Mononuclear cell (primary cell): ENCODE results near the gene TRMT10A. TPM values are rescaled to one million over a fixed set of nuclear protein-coding genes. Genes with fewer than 3 reads are reported as not detected.
"Not testable (repeated sequence)": the region's sequence is repeated elsewhere in the genome, so short reads cannot be mapped to it uniquely, and the experiment has no call there.

ENCODE experiments used
- H3K27me3 ChIP-seq: 2 replicates; pipeline ENCODE4 v1.6.0; 2011; ENCODE audit warnings: low read length, control low read depth; ENCODE audit not compliant: insufficient read depth
- H3K4me1 ChIP-seq: 2 replicates; pipeline ENCODE4 v1.5.1; 2011; ENCODE audit warnings: mild to moderate bottlenecking, low read length, control low read depth; ENCODE audit not compliant: insufficient read depth
- H3K4me3 ChIP-seq: 2 replicates; pipeline ENCODE4 v1.5.1; 2011; ENCODE audit warnings: mild to moderate bottlenecking, low read length, moderate library complexity
- H3K9me3 ChIP-seq: 2 replicates; pipeline ENCODE4 v1.5.1; 2011; ENCODE audit warnings: low read depth, mild to moderate bottlenecking, control low read depth, low read length
- total RNA-seq: library from RNA; depleted of rRNA; stranded (reverse); fragments of >200 nt; gene quantifications from one replicate; pipeline ENCODE4 v1.2.3, GENCODE V29; 2012

TRMT10A gene
- total RNA-seq, 1 donor = 1.8 TPM

DNA sequence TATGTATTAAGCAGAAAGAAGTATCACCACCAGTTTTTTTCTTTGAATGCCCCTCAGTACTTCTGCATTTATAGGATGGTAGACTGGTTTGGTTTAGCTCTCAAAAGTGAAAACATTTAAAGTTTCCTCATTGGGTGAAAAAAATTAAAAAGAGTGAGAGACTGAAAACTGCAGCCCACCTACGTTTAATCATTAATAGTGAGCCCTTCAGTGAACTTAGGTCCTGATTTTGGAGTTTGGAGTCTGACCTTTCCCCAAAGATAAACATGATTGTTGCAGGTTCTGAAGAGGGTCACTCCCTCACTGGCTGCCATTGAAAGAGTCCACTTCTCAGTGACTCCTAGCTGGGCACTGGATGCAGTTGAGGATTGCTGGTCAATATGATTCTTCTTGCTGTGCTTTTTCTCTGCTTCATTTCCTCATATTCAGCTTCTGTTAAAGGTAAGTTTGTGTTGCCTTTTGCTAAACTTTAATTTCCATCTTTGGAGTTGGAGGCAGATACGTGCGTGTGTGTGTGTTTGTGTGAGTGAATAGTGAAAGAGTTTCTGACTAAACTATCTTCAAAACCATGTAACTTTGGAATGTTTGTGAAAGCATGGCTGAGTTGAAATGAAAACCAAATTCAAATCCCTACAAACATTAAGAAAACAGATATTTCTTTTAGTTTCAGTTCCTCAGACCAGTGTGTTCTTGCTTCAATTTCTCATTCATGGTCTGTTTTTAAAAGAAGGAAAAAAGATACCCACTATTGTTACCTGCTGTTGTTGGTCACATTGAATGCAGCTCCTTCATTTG, 10.9 kb upstream of the TRMT10A start, which contains the start of gene MTTP:
Gene MTTP (plus strand): TSS at position 295 of the 795 bp plus-strand sequence. CDS start 86 bp downstream, at position 381.
- no peak within 1 kb of the TSS for H3K4me3 ChIP-seq

DNA sequence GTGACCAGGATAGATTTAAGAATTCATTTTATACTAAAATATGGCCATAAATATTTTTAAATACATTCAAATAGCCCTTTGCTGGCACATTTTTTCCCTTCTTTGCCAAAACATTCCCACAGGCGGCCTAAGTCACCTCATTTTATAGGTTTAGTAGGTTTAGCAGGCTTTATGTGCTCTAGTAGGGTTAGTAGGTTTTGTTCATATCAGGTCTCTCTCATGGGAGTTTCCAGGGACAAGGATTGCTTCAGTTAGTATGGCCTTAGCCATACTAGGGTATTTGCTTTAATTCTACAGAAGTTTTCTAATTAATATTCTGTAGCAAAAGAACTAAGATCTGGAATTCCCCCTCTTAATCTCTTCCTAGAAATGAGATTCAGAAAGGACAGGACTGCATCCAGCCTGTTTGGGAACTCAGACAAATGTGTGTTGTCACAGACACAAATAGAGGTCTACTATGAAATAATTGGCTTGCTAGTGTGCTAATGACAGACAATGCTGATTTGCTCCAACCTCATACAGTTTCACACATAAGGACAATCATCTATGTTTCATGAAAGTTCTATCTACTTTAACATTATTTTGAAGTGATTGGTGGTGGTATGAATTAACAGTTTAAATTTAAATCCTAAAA, 10.0 kb upstream of the TRMT10A start:
- Histone ChIP-seq H3K9me3 (no peaks in the 10 kb centered on the region), H3K4me3 (no peak overlapping the region), H3K4me1 (peaks cover 4% of the 10 kb centered on the region), H3K27me3 (peaks cover 25% of the 10 kb centered on the region)

More for the DNA sequence above, 10.9 kb upstream of the TRMT10A start, which contains the start of gene MTTP:
- Histone ChIP-seq H3K4me1 (peaks cover 4% of the 10 kb centered on the region), H3K9me3 (no peaks in the 10 kb centered on the region), H3K27me3 (peaks cover 22% of the 10 kb centered on the region)

DNA sequence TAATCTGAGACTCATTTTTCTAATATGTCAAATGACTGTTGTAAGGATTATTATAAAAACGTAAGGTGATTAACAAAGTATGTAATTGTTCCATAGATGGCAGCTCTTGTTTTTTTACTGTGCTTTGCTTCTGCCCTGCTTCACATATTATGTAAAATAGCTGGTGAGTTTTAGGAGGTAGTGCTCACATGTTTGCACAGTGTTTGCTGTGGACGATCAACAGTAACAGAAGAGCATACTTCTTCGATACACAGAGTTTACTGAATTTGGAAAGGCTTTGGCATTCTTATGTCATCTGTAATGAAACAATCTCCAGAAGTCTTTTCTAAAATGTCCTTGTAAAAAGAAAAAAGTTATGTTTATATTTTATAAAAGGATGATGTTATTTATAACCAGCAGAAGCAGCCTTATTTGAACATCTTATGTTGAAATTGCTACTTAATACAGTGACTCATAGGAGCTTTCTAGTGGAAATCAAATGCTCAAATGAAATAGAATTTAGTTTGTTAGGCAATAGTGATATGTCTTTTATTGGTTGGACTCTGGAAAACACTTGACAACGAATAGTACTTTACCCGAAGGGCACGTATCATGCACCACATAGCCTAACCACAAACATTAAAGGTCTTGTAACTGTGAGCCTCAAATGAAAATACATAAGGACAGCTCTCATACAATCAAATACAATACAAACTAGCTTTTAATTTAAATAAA, 8.8 kb upstream of the TRMT10A start:
- H3K4me3 ChIP-seq = no peak overlapping the region
- peaks cover 4% of the 10 kb centered on the region for H3K4me1 ChIP-seq
- H3K9me3 ChIP-seq = no peaks in the 10 kb centered on the region
- peaks cover 29% of the 10 kb centered on the region for H3K27me3 ChIP-seq

DNA sequence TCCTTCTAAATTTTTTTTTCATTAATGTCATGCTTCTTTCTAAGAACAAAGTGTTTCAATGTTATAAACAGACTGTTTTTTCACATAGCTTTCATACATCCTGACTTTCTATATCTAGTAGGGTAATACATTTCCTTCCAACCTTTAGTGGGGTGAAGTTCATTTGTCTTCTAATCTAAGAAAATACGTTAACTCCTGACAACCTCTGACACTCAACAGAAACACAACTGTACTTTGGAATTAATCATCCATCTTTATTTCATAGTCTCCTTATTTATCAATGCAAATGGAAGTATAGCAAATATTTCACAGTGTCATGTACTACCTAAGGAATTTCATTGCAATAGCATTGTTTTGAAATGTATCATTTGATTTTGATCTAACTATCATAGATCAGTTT, 8.0 kb upstream of the TRMT10A start:
- Histone ChIP-seq H3K4me1 (peaks cover 4% of the 10 kb centered on the region), H3K9me3 (no peaks in the 10 kb centered on the region), H3K4me3 (no peak overlapping the region)

DNA sequence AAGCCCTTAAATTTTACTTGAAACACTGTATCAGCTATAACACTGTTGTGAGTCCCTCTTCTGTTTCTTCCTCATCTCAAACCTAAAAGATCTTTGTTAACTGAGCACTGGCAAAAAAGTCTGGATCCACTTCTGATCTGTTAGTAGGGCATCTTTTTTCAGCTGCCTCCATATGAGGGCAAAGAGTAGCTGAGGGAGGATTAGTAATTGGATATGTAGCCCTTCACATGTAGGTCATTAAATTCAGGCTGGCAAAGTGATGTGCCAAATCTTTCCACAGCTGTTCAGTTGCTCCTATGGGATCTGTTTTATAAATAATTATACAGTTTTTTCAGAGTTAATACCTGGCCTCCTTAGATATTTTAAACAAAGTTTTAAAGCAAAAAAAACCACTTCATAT, 1.1 kb upstream of the TRMT10A start:
- Histone ChIP-seq H3K4me3 (no peak overlapping the region), H3K9me3 (no peaks in the 10 kb centered on the region), H3K4me1 (peaks cover 10% of the 10 kb centered on the region), H3K27me3 (peaks cover 23% of the 10 kb centered on the region)

More for the DNA sequence above, 8.0 kb upstream of the TRMT10A start:
- peaks cover 34% of the 10 kb centered on the region for H3K27me3 ChIP-seq

DNA sequence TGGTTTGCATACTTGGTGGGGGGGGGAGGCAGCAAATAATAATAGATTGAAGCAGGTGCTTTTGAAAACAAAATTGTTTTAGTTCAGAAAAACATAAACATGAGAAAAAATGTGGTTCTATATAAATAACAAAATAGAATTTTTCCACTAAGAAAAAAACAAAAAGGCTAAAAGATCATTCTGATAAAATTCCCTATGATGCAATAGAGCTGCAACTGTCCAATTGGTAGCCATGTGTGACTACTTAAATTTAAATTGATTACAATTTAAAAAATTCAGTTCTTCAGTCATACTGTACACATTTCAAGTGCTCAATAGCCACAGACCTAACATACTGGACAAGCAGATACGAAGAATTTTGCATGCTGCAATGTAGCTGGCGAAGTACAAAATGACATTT, 11.0 kb downstream of the TRMT10A start:
- Histone ChIP-seq H3K4me1 (no peaks in the 10 kb centered on the region), H3K4me3 (no peak overlapping the region), H3K27me3 (no peaks in the 10 kb centered on the region), H3K9me3 (no peaks in the 10 kb centered on the region)

DNA sequence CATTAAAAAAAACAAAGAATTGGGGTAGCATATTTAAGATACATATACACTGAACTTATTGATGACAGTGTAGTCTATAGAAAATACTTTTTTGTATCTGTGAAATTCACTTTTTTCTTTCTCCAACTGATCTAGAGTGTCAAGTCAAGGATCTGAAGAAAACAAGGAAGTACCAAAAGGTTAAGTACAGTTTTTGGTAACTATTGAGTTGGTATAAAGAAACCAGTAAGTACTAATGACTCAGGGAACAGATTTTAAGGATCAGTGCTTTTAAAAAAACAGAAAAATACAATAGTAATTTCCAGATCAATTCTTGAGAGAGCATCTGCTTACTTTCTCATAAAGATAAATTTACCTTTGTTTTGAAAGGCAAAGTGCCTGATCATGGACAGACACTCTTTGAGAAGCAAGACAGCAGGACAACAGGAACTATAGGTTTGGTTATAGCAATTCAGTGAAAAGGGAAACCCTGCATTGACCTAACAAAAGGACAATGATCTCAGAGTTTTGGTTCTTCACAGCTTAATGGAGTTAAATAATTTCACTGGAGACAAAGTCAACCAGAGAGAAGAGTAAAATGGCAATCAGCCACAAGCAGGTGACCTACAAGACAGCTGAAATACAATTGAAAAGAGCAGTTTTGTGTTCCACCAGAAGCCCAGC, 23.4 kb downstream of the TRMT10A start:
- H3K27me3 ChIP-seq = no peaks in the 10 kb centered on the region
- H3K4me1 ChIP-seq = no peaks in the 10 kb centered on the region
- no peak overlapping the region for H3K4me3 ChIP-seq
- no peaks in the 10 kb centered on the region for H3K9me3 ChIP-seq

DNA sequence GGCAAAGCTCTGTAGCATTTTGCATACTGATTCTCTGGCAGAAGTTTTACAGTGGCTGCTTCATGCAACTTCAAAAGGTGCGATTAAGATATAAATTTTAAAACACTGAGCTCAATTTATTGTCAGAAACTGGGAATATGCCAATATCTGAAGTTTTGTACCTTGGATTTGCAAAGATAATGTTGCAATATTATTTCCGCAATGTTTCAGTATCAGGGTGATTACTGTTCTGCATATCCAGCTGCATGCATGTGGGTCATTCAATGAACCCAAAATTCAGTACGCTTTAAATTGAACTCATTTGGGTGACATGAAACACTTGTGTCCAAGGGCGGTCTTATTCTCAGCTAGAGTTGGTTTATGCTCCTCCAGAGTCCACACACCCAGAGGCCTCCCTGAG, 26.2 kb downstream of the TRMT10A start:
- H3K27me3 ChIP-seq = no peaks in the 10 kb centered on the region
- H3K4me3 ChIP-seq = no peak overlapping the region
- H3K4me1 ChIP-seq = no peaks in the 10 kb centered on the region
- H3K9me3 ChIP-seq = no peaks in the 10 kb centered on the region

DNA sequence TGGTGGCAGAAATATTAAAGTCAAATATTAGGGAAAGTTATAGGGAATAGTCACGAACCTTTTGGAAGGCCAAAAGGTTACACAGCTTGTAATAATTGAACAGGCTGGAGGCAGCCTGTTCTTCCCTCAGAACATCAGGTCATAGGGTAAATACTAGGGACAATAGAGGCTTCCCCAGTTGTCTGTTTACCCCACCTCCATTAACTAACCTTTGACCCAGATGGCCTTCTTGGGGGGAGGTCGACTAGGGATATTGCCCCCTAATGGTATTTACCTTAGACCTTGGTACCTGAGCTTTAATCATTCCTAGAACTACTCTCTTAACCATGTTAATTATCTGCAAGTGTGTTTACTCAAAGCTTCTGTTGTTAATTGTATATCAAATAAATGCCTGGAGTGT, 27.0 kb downstream of the TRMT10A start:
- H3K4me1 ChIP-seq = no peaks in the 10 kb centered on the region
- H3K27me3 ChIP-seq = no peaks in the 10 kb centered on the region
- no peak overlapping the region for H3K4me3 ChIP-seq
- H3K9me3 ChIP-seq = no peaks in the 10 kb centered on the region

DNA sequence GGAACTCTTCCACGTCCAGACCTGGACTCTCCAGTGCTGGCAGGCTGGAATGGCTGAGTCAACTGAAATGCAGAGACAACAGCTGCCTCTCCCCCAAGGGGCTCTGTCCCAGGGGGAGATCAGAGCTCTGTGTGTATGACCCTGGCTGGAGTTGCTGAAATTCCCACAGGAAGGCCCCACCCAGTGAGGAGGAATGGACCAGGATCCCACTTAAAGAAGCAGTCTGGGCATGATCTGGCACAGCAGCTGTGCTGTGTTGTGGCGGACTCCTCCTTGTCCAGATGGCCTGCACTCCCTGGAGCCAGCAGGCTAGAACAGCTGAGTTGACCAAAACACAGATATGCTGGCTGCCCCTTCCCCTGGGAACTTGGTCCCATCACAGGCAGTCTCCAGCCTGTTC, 27.6 kb downstream of the TRMT10A start:
- Histone ChIP-seq H3K4me3 (no peak overlapping the region), H3K27me3 (no peaks in the 10 kb centered on the region), H3K9me3 (no peaks in the 10 kb centered on the region), H3K4me1 (no peaks in the 10 kb centered on the region)

DNA sequence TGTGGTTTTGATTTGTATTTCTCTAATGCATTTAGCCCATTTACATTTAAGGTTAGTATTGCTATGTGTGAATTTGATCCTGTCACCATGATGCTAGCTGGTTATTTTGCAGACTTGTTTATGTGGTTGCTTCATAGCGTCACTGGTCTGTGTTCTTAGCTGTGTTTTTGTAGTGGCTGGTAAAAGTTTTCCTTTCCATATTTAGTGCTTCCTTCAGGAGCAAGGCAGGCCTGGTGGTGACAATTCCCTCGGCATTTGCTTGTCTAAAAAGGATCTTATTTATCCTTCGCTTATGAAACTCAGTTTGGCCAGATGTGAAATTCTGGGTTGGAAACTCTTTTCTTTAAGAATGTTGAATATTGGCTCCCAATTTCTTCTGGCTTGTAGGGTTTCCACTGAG, 29.1 kb downstream of the TRMT10A start:
- not testable (repeated sequence) for H3K27me3 ChIP-seq, H3K4me3 ChIP-seq, H3K4me1 ChIP-seq, H3K9me3 ChIP-seq

DNA sequence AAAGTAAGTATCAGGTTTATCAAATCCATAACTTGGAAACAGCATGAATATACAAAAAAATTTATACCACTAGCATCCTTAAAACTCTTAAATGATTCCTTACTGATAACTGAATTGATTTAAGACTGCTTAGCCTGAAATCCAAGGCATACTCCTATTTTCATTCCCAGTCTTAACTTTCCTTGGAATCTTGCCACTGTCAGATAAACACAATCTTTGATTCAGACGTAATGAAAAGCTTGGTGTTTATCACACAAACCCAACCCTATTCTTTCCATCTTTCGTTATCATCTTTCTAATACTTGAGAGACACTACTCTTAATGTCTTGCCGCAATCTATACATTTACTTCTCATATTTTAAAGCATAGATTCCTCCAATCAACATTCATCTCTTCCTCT, 33.9 kb downstream of the TRMT10A start:
- H3K4me1 ChIP-seq = no peaks in the 10 kb centered on the region
- H3K4me3 ChIP-seq = no peak overlapping the region
- no peaks in the 10 kb centered on the region for H3K9me3 ChIP-seq
- H3K27me3 ChIP-seq = no peaks in the 10 kb centered on the region

DNA sequence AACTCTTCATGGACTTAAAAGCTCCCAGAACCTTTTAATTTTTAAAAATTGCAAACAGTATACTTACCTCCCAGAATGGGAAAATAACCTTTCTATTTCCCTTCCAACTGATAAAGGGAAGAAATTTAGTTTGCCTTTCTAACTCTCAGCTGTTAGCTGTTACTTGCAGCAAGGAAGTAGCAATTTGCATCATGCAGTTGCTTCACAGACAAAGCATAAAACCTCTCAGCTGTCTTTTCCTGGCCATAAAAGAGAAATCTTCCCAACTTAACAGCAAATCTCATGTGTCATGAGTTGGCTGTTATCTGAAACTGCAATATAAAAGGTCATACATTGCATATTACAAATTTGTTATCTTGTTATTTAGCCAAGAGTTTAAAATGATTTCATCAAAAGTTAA, 34.6 kb downstream of the TRMT10A start:
- H3K27me3 ChIP-seq = no peaks in the 10 kb centered on the region
- H3K9me3 ChIP-seq = no peaks in the 10 kb centered on the region
- no peak overlapping the region for H3K4me3 ChIP-seq
- H3K4me1 ChIP-seq = no peaks in the 10 kb centered on the region

DNA sequence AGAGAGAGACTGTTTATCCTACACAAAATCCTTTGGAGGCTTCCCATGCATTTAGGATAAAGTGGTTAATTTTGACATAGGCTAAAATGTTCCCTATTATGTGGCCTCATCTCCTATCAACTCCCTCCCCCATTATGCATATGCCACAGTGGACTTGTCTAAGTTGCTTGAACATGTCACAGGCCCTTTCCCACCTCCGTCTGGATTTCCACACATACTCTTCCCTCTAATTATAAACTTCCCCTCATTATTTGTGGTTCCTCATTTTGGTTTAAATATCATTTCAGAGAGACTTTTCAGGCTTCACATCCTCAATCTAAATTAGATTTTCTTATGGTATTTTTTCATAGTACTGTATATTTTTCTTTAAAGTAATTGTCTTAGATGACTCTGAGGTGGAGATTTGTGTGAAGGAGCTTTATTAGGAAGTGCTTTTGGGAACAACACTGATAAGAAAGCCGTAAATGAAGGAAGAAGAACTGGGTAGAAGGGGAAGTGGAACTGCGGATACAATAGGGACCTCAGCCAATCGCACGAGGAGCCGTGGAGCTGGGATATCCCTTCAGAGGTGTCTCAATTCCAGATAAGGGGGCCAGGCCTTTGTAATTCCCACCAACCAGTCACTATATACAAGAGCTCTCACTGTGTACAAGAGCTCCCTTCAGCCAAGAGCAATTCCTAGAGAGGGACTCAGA, 45.1 kb downstream of the TRMT10A start:
- no peaks in the 10 kb centered on the region for H3K9me3 ChIP-seq
- peaks cover 7% of the 10 kb centered on the region for H3K4me1 ChIP-seq
- no peaks in the 10 kb centered on the region for H3K27me3 ChIP-seq
- no peak overlapping the region for H3K4me3 ChIP-seq
